Stimulated activated CD4-positive, alpha-beta T cell treated with anti-CD3 and anti-CD28 coated beads, Interleukin-1b, Interleukin-23, amount 100 ng/mL, for 48 hours (primary cell): ENCODE results near the gene CREB1.

Experiments used
- DNase-seq: peaks from one replicate; pipeline ENCODE4 v3.0.0-alpha.2; 2020

CREB1 gene

DNA sequence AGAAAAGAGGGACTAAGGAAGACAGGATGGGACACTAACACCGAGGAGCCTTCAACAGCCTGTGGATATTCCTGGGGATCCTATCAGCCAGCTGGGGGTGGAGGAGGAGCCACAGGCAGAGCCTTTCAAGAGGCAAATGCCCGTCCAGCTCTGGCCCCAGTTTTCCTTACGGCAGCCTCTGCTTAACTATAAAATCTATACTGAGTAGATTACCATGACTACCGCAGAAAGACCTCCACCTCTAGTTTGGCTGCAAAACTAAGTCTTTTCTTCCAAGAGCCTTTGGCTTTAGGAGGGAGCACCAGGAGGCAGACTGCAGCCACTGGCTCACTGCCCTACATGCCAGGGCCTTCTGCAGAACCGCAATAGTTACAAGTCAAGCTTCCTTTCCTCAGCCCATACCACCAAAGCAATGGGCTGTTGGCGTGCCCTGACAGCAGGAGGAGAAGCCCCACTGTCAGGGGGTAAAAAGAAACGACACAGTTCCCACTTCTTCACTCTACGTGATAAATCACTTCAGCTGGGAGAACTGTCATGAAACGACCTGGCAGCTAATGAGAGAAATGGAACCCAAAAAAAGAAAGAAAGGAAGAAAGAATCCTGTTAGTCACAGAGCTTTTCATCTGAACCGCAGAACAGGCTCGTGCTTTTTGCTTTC lies 25.1 kb upstream of the CREB1 start:
- no peak for DNase-seq

DNA sequence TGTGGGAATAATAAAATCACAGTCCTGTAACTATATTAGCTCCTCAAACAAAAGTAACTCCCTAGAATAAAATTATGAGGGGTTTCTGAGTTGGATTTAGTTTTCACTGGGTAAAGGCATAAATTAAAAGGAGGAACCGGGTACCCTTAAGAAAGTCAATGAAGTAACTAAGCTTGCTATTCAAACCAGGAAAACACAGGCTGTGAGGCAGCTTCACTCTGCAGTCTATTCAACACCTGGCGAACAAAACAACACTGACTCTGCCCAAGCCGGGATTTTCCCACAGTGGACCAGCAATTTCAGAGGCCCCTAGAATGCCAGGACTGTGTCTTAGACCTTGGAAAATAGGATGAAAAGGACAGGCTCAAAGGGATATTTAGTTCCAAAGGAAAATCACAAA lies 24.6 kb upstream of the CREB1 start:
- no peak for DNase-seq

- peak; percentile 18 for DNase-seq
Observed at GRCh38 chr2:207505728-207506127, 24.0 kb upstream of the CREB1 start.

- DNase-seq: no peak
Observed at GRCh38 chr2:207506426-207506825, 23.3 kb upstream of the CREB1 start.

GRCh38 chr2:207510148-207510547 lies 19.6 kb upstream of the CREB1 start:
- DNase-seq: no peak

- DNase-seq: no peak
Observed at GRCh38 chr2:207511851-207512250, 17.9 kb upstream of the CREB1 start.

DNA sequence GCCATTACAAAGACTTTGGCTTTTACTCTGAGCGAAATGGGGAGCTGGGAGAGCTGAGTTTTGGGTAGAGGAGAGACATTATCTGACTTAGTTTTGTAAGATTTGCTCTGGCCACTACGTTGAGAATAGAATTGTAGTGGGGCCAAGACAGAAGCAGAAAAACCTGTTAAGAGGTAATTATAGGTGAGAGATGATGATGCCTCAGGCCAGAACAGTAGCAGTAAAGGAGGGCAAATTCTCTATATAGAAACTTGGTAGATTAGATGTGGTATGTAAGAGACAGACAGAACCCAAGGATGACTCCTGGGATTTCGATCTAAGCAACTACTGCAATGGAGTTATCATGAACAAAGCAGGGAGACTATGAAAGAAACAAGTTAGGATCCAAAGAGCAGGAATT lies 17.4 kb upstream of the CREB1 start:
- DNase-seq: no peak

DNA sequence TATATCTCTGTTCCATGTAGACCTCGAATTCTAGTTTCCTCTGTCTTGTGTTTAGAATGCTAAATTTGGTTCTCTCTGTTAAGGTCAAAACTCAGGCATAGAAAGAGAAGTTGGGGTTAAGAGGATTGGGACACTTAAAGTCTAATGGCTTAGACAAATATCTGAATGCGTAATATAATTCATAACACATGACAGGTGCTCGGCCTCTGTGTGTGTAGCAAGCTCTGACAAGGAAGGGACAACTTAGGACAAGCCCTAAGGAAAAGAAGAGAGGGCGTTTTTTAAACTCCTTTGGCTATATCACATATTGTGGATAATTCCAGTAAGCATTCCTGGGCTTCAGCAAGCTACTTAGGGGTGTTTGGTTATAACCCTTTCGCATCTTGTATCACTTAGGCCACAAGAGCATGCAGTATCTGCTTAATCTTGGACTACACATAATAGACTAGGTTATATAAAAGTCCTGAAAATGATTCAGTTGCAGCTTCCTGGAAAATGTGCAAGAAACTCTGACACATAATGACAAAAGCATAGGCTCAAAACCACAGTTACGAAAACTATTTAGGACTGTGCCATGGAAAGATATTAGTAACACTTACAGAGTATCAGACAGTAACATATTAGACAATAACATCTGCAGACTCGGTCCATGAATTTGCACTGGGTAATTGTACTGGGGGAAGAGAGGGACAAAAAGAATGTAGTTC lies 16.1 kb upstream of the CREB1 start:
- no peak for DNase-seq

DNA sequence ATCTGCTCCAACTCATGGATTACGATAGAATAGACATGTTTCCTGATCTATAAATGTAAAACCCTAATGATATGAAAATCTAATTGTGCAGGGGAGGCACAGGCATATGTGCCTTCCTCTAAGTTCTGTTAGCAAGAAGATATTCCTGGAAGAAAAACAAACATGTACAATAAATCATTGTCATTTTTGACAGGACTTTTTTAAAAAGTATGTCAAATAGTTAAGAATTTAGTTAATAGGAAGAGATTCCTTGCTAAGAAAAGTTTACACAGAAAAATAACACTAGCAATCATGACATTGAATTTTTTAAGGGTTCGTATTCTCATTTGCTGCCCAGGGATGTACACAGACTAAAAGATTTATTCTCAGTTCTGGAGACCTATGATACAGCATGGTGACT lies 15.3 kb upstream of the CREB1 start:
- DNase-seq: no peak

DNA sequence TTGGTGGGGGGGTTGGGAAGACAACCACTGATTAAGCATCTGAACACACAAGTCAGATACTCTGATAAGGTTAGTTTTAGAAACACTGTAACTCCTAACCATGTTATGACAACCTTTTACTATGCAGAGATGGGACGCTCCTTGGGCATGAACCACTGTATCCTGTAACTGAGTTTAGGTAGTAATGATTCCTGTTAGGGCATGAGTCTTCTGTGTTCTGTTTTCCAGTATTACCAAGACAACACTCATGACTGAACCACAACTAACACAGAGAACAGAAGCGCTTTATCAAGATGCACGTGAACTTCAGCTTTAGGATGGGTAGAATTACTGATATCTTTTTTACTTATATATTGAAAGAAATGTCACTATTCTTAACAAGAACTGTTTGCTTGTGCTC lies 14.1 kb upstream of the CREB1 start:
- no peak for DNase-seq

DNA sequence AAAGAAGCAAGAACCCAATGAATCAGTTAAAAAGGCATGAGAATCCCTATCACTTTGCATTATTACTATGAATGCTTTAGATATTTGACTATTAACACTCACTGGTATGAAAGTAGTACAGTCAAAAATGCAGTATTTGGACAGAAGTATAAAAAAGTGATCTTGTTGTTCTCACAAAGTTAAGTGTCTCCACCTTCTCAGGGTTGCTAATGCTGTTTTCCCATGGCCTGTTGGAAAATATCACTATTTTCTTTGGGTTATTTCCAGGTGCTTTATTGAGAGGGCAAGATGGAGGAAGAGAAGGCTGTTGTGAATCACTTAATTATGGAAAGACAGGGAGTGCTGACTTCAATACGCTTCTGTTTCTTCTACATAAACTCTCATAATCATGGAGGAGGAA lies 13.6 kb upstream of the CREB1 start:
- no peak for DNase-seq

GRCh38 chr2:207523005-207523404 lies 6.8 kb upstream of the CREB1 start:
- DNase-seq: no peak

- DNase-seq: no peak
Observed at GRCh38 chr2:207525296-207525695, 4.5 kb upstream of the CREB1 start.

DNA sequence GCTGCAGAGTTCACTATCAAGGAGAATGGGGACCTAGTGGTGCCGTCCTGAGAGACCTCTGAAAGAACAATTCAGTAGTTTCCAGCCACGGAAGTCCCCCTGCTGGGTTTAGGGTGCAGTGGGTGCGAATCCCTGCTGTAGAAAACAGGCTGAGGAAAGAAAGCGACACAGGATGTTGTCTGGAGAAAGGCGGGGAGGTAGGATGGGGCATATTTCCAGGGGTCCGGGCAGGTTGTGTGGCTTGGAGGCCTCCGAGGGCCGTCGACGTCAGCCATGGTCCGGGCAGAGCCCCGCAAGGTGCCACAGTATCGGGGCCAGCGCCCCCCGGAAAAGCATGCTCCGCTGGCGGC lies 807 bp upstream of the CREB1 start:
- peak; percentile 54 for DNase-seq

DNA sequence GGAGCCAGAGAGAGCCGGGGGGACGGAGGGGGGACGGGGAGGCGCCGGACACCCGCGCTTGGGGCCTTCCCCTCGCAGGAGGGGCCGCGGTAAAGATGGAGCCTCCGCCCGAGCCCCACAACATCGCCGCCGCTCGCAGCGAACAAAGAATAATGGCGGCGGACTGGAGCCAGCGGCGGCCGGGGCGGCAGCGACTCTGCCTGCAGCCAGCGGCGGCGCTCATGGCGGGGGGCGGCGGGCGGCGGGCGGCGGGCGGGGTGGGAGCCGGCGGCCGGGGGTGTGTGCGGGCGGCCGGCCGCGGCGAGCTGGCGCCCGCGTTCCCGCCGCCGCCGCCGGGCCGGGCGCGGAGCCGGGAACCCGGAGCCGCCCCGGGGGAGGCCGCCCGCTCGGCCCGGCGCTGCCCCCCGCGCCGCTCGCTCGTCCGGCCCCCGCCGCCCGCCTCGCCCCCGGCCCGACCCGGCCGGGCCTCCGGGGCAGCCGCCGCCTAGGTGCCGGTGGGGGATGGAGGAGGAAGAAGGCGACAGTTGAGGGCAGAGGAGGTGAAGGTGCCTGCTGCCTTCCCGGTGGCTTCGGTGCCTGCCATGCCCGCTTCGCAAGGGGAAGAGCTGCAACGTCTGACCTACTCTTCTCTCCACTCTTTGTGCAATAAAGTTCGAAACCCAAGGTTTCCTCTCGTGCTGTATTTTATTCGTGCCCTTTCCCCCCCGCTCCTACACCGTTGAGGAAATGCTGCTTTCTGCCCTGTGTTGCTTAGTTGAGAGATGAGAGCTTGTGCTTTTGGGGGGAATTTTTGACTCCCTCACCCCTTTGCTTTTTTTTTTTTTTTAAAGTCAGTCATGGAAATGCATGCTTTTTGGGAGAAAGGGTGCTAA lies 634 bp downstream of the CREB1 start:
- peak; percentile 38 for DNase-seq

DNA sequence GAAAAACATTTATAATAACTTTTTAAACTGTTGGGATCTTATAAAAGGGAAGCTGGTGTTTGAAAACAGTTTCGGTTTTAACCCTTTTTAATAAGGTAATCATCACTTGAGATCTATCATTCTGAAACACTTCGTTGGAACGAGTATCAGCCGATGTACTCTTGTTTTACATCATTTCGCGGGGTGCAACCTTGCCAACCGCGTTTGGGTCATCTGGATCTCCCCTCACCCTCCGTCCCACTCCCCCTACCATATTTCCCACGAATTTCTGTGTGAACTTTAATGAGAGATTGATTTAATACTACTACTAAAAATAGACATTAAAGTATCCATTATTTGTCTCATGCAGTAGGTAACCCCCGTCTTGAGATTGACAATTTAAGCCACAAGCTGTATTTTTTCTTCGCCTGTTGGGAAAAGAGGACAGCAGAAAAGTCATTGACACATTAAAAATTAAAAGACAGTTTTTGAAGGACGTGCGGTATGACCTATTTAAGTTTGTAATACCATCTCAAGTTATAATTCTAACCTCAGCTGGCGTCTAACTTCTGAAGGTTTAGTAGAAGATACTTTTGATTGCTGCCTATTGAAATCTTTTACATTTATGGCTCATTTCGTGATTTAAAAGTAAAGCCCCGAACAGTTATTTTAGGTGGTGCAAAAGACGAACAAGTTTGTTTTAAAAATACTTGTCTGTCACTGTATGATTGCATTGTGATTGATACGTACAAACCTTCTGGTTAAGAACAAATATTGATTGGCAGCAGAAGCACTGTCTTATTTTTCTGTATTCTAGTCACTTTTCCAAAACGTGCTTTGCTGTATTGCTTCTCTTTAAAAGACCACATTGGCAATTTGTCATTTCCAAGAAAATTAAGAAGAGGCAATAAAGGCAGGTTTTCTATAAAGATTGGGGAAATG lies 1.5 kb downstream of the CREB1 start:
- peak; percentile 50 for DNase-seq

DNA sequence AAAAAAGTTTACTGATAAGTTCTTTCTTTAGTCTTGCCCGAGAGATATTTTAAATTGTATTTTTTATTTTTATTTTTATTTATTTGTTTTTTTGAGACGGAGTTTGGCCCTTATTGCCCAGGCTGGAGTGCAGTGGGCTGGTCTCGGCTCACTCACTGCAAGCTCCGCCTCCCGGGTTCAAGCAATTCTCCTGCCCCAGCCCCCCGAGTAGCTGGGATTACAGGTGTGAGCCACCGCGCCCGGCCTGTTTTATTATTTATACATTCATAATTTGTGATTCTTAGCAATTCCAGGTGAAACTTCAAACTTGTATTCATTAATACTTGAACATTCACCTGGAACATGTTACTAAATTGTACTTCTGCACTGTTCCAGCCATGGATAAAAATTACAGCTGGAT lies 2.9 kb downstream of the CREB1 start:
- DNase-seq: no peak

DNA sequence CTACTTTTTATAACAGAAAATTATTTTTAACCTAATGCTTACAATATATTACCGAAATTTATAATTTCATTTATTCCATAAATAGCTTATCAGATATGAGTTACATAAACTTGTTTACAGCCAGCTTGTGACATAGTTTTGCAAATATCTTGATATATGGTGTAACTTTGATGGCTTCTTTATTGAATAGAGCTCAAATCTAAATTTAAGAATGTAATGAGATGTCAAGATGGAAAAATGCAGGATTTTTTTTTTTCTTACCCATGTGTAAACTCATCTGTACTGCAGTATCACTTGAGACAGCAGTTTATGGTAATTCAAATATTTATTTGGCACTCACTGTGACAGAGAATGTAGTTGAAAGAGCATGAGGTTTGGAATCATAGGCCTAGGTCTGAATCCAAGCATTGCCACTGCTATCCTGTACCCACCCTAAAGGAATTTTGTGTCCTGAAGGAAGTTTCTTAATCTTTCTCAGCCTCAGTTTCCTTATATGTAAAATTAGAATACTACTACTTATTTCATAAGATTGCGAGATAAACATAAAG lies 3.8 kb downstream of the CREB1 start:
- no peak for DNase-seq

GRCh38 chr2:207534417-207534816 lies 4.7 kb downstream of the CREB1 start:
- DNase-seq: no peak

DNA sequence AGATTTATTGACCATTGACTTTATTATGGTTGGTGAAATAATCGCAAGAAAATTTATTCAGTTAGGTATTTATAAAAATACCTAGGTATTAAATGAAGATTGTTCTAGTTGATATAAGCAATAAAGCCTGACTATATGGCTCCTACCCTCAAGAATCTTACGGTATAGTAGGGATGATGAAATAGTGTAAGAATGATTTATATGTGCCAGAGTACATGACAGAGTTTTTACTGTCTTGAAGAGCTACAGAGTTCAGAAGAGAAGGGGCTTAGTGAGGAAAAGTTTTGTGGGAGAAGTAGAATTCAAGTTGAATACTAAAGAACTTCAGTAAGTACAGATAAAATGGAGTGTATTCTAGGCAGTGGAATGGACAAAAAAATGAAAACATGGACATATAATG lies 9.7 kb downstream of the CREB1 start:
- no peak for DNase-seq

GRCh38 chr2:207540431-207540830 lies 10.7 kb downstream of the CREB1 start:
- no peak for DNase-seq

GRCh38 chr2:207541933-207542332 lies 12.2 kb downstream of the CREB1 start:
- DNase-seq: no peak

DNA sequence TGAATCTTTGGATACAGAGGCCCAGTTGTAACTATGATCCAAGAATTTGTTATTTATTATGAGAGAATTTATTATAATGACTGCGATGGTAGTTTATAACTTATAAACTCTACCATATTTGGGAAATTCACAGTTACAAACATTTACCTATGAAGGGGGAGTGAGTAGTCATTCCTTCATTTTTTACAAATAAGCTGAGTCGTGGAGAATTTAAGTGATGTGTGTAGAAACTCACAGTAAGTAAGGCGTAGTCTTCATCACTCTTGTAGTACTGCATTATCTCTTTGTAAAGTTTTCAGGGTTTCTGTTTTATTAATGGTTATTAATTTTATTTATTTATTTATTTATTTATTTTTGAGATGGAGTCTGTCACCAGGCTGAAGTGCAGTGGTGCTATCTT lies 13.5 kb downstream of the CREB1 start:
- DNase-seq: no peak
